ENCODE results near the gene PTGER3. TPM values are rescaled to one million over a fixed set of nuclear protein-coding genes. Genes with fewer than 3 reads are reported as not detected.
A peak's percentile ranks its signal among the peaks of the same experiment; 100 is the strongest.

The PTGER3 gene
- under 1 TPM in 1 of 2 experiments, not detected in 1; 0.05 TPM for total RNA-seq

GRCh38 chr1:71047635-71048607 lies at the start of gene PTGER3:
Gene PTGER3, minus strand, starts transcription at chr1:71047816. Its CDS starts 239 bp downstream, at chr1:71047577.
- peaks cover 40% of the 10 kb centered on the region for H3K27me3 Mint-ChIP-seq (ENCODE audit: low read depth)
- CTCF ChIA-PET, result interaction anchor here (0.6 kb wide), 1 partner anchor 328 kb away, joined by 3 read pairs; no protein-coding TSS in a partner anchor

GRCh38 chr1:71094913-71095312 lies 47.3 kb upstream of the PTGER3 start:
- intact Hi-C loops (cut with micrococcal nuclease), result loop anchor here (2.0 kb wide), 1 partner anchor 944 kb away; no protein-coding TSS in a partner anchor
- no peak overlapping the region for H3K27ac Mint-ChIP-seq
- no peaks in the 10 kb centered on the region for H3K36me3 Mint-ChIP-seq (ENCODE audit: low read depth)
- peaks cover 10% of the 10 kb centered on the region for H3K27me3 Mint-ChIP-seq (ENCODE audit: low read depth)
- no peak overlapping the region for H3K4me3 Mint-ChIP-seq
- H3K9me3 Mint-ChIP-seq, result no peaks in the 10 kb centered on the region
- no peaks in the 10 kb centered on the region for H3K4me1 Mint-ChIP-seq (ENCODE audit: low read depth)
- CTCF ChIA-PET, result no interaction called here
- no peak for DNase-seq

More at GRCh38 chr1:71047635-71048607, at the start of gene PTGER3:
- H3K27ac Mint-ChIP-seq, result no peak within 1 kb of the TSS
- H3K4me1 Mint-ChIP-seq (ENCODE audit: low read depth), result peaks cover 16% of the 10 kb centered on the region
- peak; percentile 45 for DNase-seq
- no peaks in the 10 kb centered on the region for H3K36me3 Mint-ChIP-seq (ENCODE audit: low read depth)
- intact Hi-C loops (cut with micrococcal nuclease), result loop anchor here (10.0 kb wide), 1 partner anchor 173 kb away; no protein-coding TSS in a partner anchor
- peak within 1 kb of the TSS; percentile 64 for H3K4me3 Mint-ChIP-seq
- no peaks in the 10 kb centered on the region for H3K9me3 Mint-ChIP-seq

GRCh38 chr1:71093938-71094337 lies 46.3 kb upstream of the PTGER3 start:
- H3K4me3 Mint-ChIP-seq, result no peak overlapping the region
- DNase-seq, result no peak
- H3K4me1 Mint-ChIP-seq (ENCODE audit: low read depth), result no peaks in the 10 kb centered on the region
- no peaks in the 10 kb centered on the region for H3K9me3 Mint-ChIP-seq
- peaks cover 8% of the 10 kb centered on the region for H3K27me3 Mint-ChIP-seq (ENCODE audit: low read depth)
- no peaks in the 10 kb centered on the region for H3K36me3 Mint-ChIP-seq (ENCODE audit: low read depth)
- no peak overlapping the region for H3K27ac Mint-ChIP-seq
- intact Hi-C loops (cut with micrococcal nuclease), result loop anchor here (2.0 kb wide), 1 partner anchor 945 kb away; no protein-coding TSS in a partner anchor
- CTCF ChIA-PET, result no interaction called here

- no peak overlapping the region for H3K27ac Mint-ChIP-seq
- H3K36me3 Mint-ChIP-seq (ENCODE audit: low read depth), result no peaks in the 10 kb centered on the region
- peaks cover 12% of the 10 kb centered on the region for H3K27me3 Mint-ChIP-seq (ENCODE audit: low read depth)
- intact Hi-C loops (cut with micrococcal nuclease), result no loop called here
- H3K9me3 Mint-ChIP-seq, result no peaks in the 10 kb centered on the region
- no peak overlapping the region for H3K4me3 Mint-ChIP-seq
- no peak for DNase-seq
- H3K4me1 Mint-ChIP-seq (ENCODE audit: low read depth), result no peaks in the 10 kb centered on the region
- CTCF ChIA-PET, result no interaction called here
Measured at GRCh38 chr1:71089536-71090270, 42.1 kb upstream of the PTGER3 start.

- intact Hi-C loops (cut with micrococcal nuclease), result no loop called here
- no peaks in the 10 kb centered on the region for H3K9me3 Mint-ChIP-seq
- CTCF ChIA-PET, result no interaction called here
Measured at GRCh38 chr1:71088645-71089287, 41.1 kb upstream of the PTGER3 start.

GRCh38 chr1:71087713-71088112 lies 40.1 kb upstream of the PTGER3 start:
- H3K36me3 Mint-ChIP-seq (ENCODE audit: low read depth), result peaks cover 2% of the 10 kb centered on the region
- no peak overlapping the region for H3K4me3 Mint-ChIP-seq
- H3K27ac Mint-ChIP-seq, result no peak overlapping the region
- DNase-seq, result no peak
- H3K9me3 Mint-ChIP-seq, result no peaks in the 10 kb centered on the region
- H3K27me3 Mint-ChIP-seq (ENCODE audit: low read depth), result peaks cover 21% of the 10 kb centered on the region
- CTCF ChIA-PET, result no interaction called here
- intact Hi-C loops (cut with micrococcal nuclease), result no loop called here
- H3K4me1 Mint-ChIP-seq (ENCODE audit: low read depth), result no peaks in the 10 kb centered on the region

More at GRCh38 chr1:71088645-71089287, 41.1 kb upstream of the PTGER3 start:
- no peak overlapping the region for H3K27ac Mint-ChIP-seq
- no peak for DNase-seq
- H3K27me3 Mint-ChIP-seq (ENCODE audit: low read depth), result peaks cover 16% of the 10 kb centered on the region
- no peak overlapping the region for H3K4me3 Mint-ChIP-seq
- no peaks in the 10 kb centered on the region for H3K4me1 Mint-ChIP-seq (ENCODE audit: low read depth)
- H3K36me3 Mint-ChIP-seq (ENCODE audit: low read depth), result peaks cover under 1% of the 10 kb centered on the region

GRCh38 chr1:71087060-71087459 lies 39.4 kb upstream of the PTGER3 start:
- Mint-ChIP-seq H3K27ac (no peak overlapping the region), H3K4me1 (ENCODE audit: low read depth) (peaks cover under 1% of the 10 kb centered on the region), H3K27me3 (ENCODE audit: low read depth) (peaks cover 21% of the 10 kb centered on the region), H3K4me3 (no peak overlapping the region), H3K36me3 (ENCODE audit: low read depth) (peaks cover 2% of the 10 kb centered on the region), H3K9me3 (no peaks in the 10 kb centered on the region)
- intact Hi-C loops (cut with micrococcal nuclease), result no loop called here
- CTCF ChIA-PET, result interaction anchor here (0.8 kb wide), 1 partner anchor 9 kb away, joined by 3 read pairs; no protein-coding TSS in a partner anchor
- no peak for DNase-seq

- H3K9me3 Mint-ChIP-seq, result no peaks in the 10 kb centered on the region
- H3K36me3 Mint-ChIP-seq (ENCODE audit: low read depth), result peaks cover 2% of the 10 kb centered on the region
- DNase-seq, result no peak
- peaks cover 21% of the 10 kb centered on the region for H3K27me3 Mint-ChIP-seq (ENCODE audit: low read depth)
- intact Hi-C loops (cut with micrococcal nuclease), result no loop called here
- no peak overlapping the region for H3K4me3 Mint-ChIP-seq
- H3K27ac Mint-ChIP-seq, result no peak overlapping the region
- CTCF ChIA-PET, result interaction anchor here (0.8 kb wide), 1 partner anchor 8 kb away, joined by 3 read pairs; no protein-coding TSS in a partner anchor
- H3K4me1 Mint-ChIP-seq (ENCODE audit: low read depth), result peaks cover 6% of the 10 kb centered on the region
Measured at GRCh38 chr1:71086331-71086730, 38.7 kb upstream of the PTGER3 start.

GRCh38 chr1:71083271-71083670 lies 35.7 kb upstream of the PTGER3 start:
- intact Hi-C loops (cut with micrococcal nuclease), result loop anchor here (5.0 kb wide), 1 partner anchor 439 kb away; no protein-coding TSS in a partner anchor
- no peak overlapping the region for H3K4me3 Mint-ChIP-seq
- peaks cover 18% of the 10 kb centered on the region for H3K27me3 Mint-ChIP-seq (ENCODE audit: low read depth)
- no peaks in the 10 kb centered on the region for H3K9me3 Mint-ChIP-seq
- H3K27ac Mint-ChIP-seq, result no peak overlapping the region
- peaks cover 9% of the 10 kb centered on the region for H3K36me3 Mint-ChIP-seq (ENCODE audit: low read depth)
- H3K4me1 Mint-ChIP-seq (ENCODE audit: low read depth), result peaks cover 14% of the 10 kb centered on the region
- no peak for DNase-seq
- CTCF ChIA-PET, result no interaction called here

GRCh38 chr1:71081697-71082080 lies 34.1 kb upstream of the PTGER3 start:
- H3K36me3 Mint-ChIP-seq (ENCODE audit: low read depth), result peaks cover 12% of the 10 kb centered on the region
- intact Hi-C loops (cut with micrococcal nuclease), result loop anchor here (1.0 to 5.0 kb wide), 7 partner anchors 19 to 1203 kb away; partner anchors contain the start of genes ANKRD13C, LRRC40 and SRSF11

GRCh38 chr1:71080739-71081696 lies 33.4 kb upstream of the PTGER3 start, which contains the start of gene ZRANB2:
Gene ZRANB2, minus strand, starts transcription at chr1:71081035. Its CDS starts 40 bp downstream, at chr1:71080995.
- Mint-ChIP-seq H3K27ac (peak within 1 kb of the TSS; percentile 99), H3K4me1 (ENCODE audit: low read depth) (peaks cover 23% of the 10 kb centered on the region), H3K9me3 (no peaks in the 10 kb centered on the region), H3K36me3 (ENCODE audit: low read depth) (peaks cover 12% of the 10 kb centered on the region), H3K27me3 (ENCODE audit: low read depth) (peaks cover 12% of the 10 kb centered on the region), H3K4me3 (peak within 1 kb of the TSS; percentile 84)
- CTCF ChIA-PET, result interaction anchor here (0.6 to 1.5 kb wide), 5 partner anchors 12 to 671 kb away, joined by 3 to 5 read pairs (median 4); no protein-coding TSS in a partner anchor
- DNase-seq, result peak; percentile 93
- intact Hi-C loops (cut with micrococcal nuclease), result loop anchor here (1.0 to 5.0 kb wide), 7 partner anchors 18 to 1204 kb away; partner anchors contain the start of genes ANKRD13C, LRRC40 and SRSF11

More at GRCh38 chr1:71081697-71082080, 34.1 kb upstream of the PTGER3 start:
- H3K9me3 Mint-ChIP-seq, result no peaks in the 10 kb centered on the region
- H3K4me1 Mint-ChIP-seq (ENCODE audit: low read depth), result peaks cover 19% of the 10 kb centered on the region
- CTCF ChIA-PET, result interaction anchor here (0.7 to 1.5 kb wide), 2 partner anchors 11 to 15 kb away, joined by 4 read pairs; no protein-coding TSS in a partner anchor
- DNase-seq, result no peak
- H3K27me3 Mint-ChIP-seq (ENCODE audit: low read depth), result peaks cover 16% of the 10 kb centered on the region
- peak overlapping the region; percentile 84 for H3K4me3 Mint-ChIP-seq
- H3K27ac Mint-ChIP-seq, result peak overlapping the region; percentile 78

Data from activated naive CD4-positive, alpha-beta T cell treated with anti-CD3 and anti-CD28 coated beads for 36 hours (primary cell).